Caki2 (cell line): ENCODE measurements around the gene CCDC154. TPM values are rescaled to one million over a fixed set of nuclear protein-coding genes. Genes with fewer than 3 reads are reported as not detected.
"Not testable (repeated sequence)": the region's sequence is repeated elsewhere in the genome, so short reads cannot be mapped to it uniquely, and the experiment has no call there.

ENCODE experiments used
- DNase-seq: peaks from one replicate; pipeline ENCODE4 v3.0.0-alpha.2; 2015; ENCODE audit warnings: low read depth
- in situ Hi-C: cut with HindIII; loops from 2 replicates; pipeline ENCODE4 v1.10.0; 2016; ENCODE audit warnings: low sequenced_read_pairs, low pct_unique_long_range_greater_than_20kb, mixed read lengths
- total RNA-seq: library from RNA; depleted of rRNA; stranded (reverse); fragments of >200 nt; shearing (Covaris generic); gene quantifications from 2 replicates; pipeline ENCODE4 v1.2.3, GENCODE V29; 2014; ENCODE audit warnings: low replicate concordance

Gene CCDC154
- total RNA-seq, 1 experiment from 2014 or later = not detected

GRCh38 chr16:1475552-1476114, 31.3 kb upstream of the CCDC154 start:
- no peak for DNase-seq
- in situ Hi-C loops = no loop called here

- DNase-seq = peak; percentile 83
- in situ Hi-C loops = no loop called here
Observed at GRCh38 chr16:1474796-1475551, 30.6 kb upstream of the CCDC154 start, which contains the start of gene CLCN7. Gene CLCN7 (minus strand): TSS chr16:1475028. CDS start chr16:1474974, 54 bp downstream.

- no peak for DNase-seq
- in situ Hi-C loops = no loop called here
Observed at GRCh38 chr16:1474082-1474795, 29.9 kb upstream of the CCDC154 start.

- in situ Hi-C loops = no loop called here
- no peak for DNase-seq
Observed at GRCh38 chr16:1472974-1473373, 28.6 kb upstream of the CCDC154 start.

- no peak for DNase-seq
- in situ Hi-C loops = no loop called here
Observed at GRCh38 chr16:1471569-1472194, 27.3 kb upstream of the CCDC154 start.

- in situ Hi-C loops = no loop called here
- no peak for DNase-seq
Observed at GRCh38 chr16:1470481-1471251, 26.3 kb upstream of the CCDC154 start.

GRCh38 chr16:1469693-1470201, 25.4 kb upstream of the CCDC154 start:
- in situ Hi-C loops = no loop called here
- DNase-seq = no peak

- in situ Hi-C loops, DNase-seq: not testable (repeated sequence)
Observed at GRCh38 chr16:1469141-1469540, 24.8 kb upstream of the CCDC154 start.

- no peak for DNase-seq
- in situ Hi-C loops = no loop called here
Observed at GRCh38 chr16:1468426-1468810, 24.1 kb upstream of the CCDC154 start.

GRCh38 chr16:1466968-1467521, 22.7 kb upstream of the CCDC154 start:
- peak; percentile 52 for DNase-seq
- in situ Hi-C loops = no loop called here

GRCh38 chr16:1466054-1466453, 21.7 kb upstream of the CCDC154 start:
- DNase-seq = no peak
- in situ Hi-C loops = no loop called here

- in situ Hi-C loops = no loop called here
- no peak for DNase-seq
Observed at GRCh38 chr16:1465567-1465915, 21.2 kb upstream of the CCDC154 start.

GRCh38 chr16:1464894-1465566, 20.7 kb upstream of the CCDC154 start:
- in situ Hi-C loops = no loop called here
- DNase-seq = no peak

- in situ Hi-C loops = no loop called here
- DNase-seq = no peak
Observed at GRCh38 chr16:1464196-1464893, 20.0 kb upstream of the CCDC154 start.

GRCh38 chr16:1461146-1461545, 16.8 kb upstream of the CCDC154 start:
- no peak for DNase-seq
- in situ Hi-C loops = no loop called here

- DNase-seq = no peak
- in situ Hi-C loops = no loop called here
Observed at GRCh38 chr16:1460602-1461138, 16.3 kb upstream of the CCDC154 start.

GRCh38 chr16:1459967-1460366, 15.6 kb upstream of the CCDC154 start:
- in situ Hi-C loops = no loop called here
- no peak for DNase-seq
